ENCODE measurements around the gene ELMO1.

ELMO1 gene

GRCh38 chr7:37265876-37266275, 182.8 kb downstream of the ELMO1 start:
- no peak overlapping the region for H3K27ac ChIP-seq (ENCODE audit: insufficient read depth, low read length, poor library complexity, severe bottlenecking)
- no peak overlapping the region for H3K4me3 ChIP-seq (ENCODE audit: insufficient read depth, low read depth, low read length, poor library complexity, severe bottlenecking)
- H3K27me3 ChIP-seq (replicated peaks; ENCODE audit: control insufficient read depth, insufficient read depth, low read length, poor library complexity, severe bottlenecking) = no peaks in the 10 kb centered on the region
- no peak for DNase-seq
- H3K9me3 ChIP-seq (ENCODE audit: control insufficient read depth, low read length) = no peaks in the 10 kb centered on the region
- no peaks in the 10 kb centered on the region for H3K4me1 ChIP-seq (ENCODE audit: control insufficient read depth, insufficient read depth, low read length, poor library complexity, severe bottlenecking)
- peaks cover 3% of the 10 kb centered on the region for H3K36me3 ChIP-seq (ENCODE audit: control insufficient read depth, insufficient read depth, low read length)

DNA sequence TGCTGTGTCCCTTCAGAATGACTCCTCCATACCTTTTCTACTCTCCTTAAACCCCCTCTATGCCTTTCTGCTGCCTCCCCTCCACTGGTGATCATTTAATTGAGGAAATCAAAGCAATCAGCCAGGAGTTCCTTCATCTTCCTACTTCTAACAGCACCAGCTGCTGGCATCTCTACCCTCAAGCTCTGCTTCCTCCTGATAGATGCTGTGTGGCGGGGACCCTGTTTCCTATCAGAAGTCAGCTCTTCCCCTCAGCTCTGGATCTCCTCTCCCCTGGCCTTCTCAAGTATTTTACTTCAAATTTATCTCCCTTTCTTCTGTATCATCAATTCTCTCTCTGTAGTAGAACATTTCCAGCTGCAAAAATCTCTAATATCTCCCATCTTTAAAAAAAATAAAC, 183.7 kb downstream of the ELMO1 start:
- Histone ChIP-seq H3K27ac (ENCODE audit: insufficient read depth, low read length, poor library complexity, severe bottlenecking) (no peak overlapping the region), H3K36me3 (ENCODE audit: control insufficient read depth, insufficient read depth, low read length) (peaks cover 3% of the 10 kb centered on the region), H3K27me3 (replicated peaks; ENCODE audit: control insufficient read depth, insufficient read depth, low read length, poor library complexity, severe bottlenecking) (no peaks in the 10 kb centered on the region), H3K4me3 (ENCODE audit: insufficient read depth, low read depth, low read length, poor library complexity, severe bottlenecking) (no peak overlapping the region), H3K9me3 (ENCODE audit: control insufficient read depth, low read length) (no peaks in the 10 kb centered on the region), H3K4me1 (ENCODE audit: control insufficient read depth, insufficient read depth, low read length, poor library complexity, severe bottlenecking) (no peaks in the 10 kb centered on the region)
- DNase-seq = no peak

- Histone ChIP-seq H3K4me3 (ENCODE audit: insufficient read depth, low read depth, low read length, poor library complexity, severe bottlenecking) (no peak overlapping the region), H3K4me1 (ENCODE audit: control insufficient read depth, insufficient read depth, low read length, poor library complexity, severe bottlenecking) (no peaks in the 10 kb centered on the region), H3K36me3 (ENCODE audit: control insufficient read depth, insufficient read depth, low read length) (peaks cover 10% of the 10 kb centered on the region), H3K27me3 (replicated peaks; ENCODE audit: control insufficient read depth, insufficient read depth, low read length, poor library complexity, severe bottlenecking) (no peaks in the 10 kb centered on the region), H3K27ac (ENCODE audit: insufficient read depth, low read length, poor library complexity, severe bottlenecking) (no peak overlapping the region), H3K9me3 (ENCODE audit: control insufficient read depth, low read length) (no peaks in the 10 kb centered on the region)
- no peak for DNase-seq
Observed at GRCh38 chr7:37262181-37262580, 186.5 kb downstream of the ELMO1 start.

- no peaks in the 10 kb centered on the region for H3K27me3 ChIP-seq (replicated peaks; ENCODE audit: control insufficient read depth, insufficient read depth, low read length, poor library complexity, severe bottlenecking)
- no peak for DNase-seq
- no peak overlapping the region for H3K4me3 ChIP-seq (ENCODE audit: insufficient read depth, low read depth, low read length, poor library complexity, severe bottlenecking)
- no peaks in the 10 kb centered on the region for H3K4me1 ChIP-seq (ENCODE audit: control insufficient read depth, insufficient read depth, low read length, poor library complexity, severe bottlenecking)
- no peaks in the 10 kb centered on the region for H3K9me3 ChIP-seq (ENCODE audit: control insufficient read depth, low read length)
- H3K36me3 ChIP-seq (ENCODE audit: control insufficient read depth, insufficient read depth, low read length) = peaks cover 25% of the 10 kb centered on the region
- no peak overlapping the region for H3K27ac ChIP-seq (ENCODE audit: insufficient read depth, low read length, poor library complexity, severe bottlenecking)
Observed at GRCh38 chr7:37259319-37259821, 189.3 kb downstream of the ELMO1 start.

DNA sequence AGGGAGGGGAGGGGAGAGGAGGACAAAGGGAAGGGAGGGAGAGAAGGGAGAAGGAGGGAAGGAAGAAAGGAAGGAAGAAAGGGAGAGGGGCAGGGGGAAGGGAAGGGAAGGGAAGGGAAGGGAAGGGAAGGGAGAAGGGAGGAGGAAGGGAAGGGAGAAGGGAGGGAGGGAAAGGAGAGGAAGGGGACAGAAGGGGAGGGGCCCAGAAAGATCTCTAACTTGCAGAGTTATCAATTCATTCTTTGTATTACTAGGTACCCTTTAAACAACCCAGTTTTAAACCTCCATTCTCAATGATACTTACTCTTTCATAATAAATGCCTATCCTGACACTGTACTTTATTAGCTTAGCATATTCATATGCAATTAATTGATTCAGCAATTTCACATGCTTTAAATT, 192.0 kb downstream of the ELMO1 start:
- no peak for DNase-seq
- Histone ChIP-seq H3K9me3 (ENCODE audit: control insufficient read depth, low read length) (no peaks in the 10 kb centered on the region), H3K27ac (ENCODE audit: insufficient read depth, low read length, poor library complexity, severe bottlenecking) (no peak overlapping the region), H3K4me3 (ENCODE audit: insufficient read depth, low read depth, low read length, poor library complexity, severe bottlenecking) (no peak overlapping the region), H3K27me3 (replicated peaks; ENCODE audit: control insufficient read depth, insufficient read depth, low read length, poor library complexity, severe bottlenecking) (no peaks in the 10 kb centered on the region), H3K4me1 (ENCODE audit: control insufficient read depth, insufficient read depth, low read length, poor library complexity, severe bottlenecking) (no peaks in the 10 kb centered on the region), H3K36me3 (ENCODE audit: control insufficient read depth, insufficient read depth, low read length) (peaks cover 25% of the 10 kb centered on the region)

GRCh38 chr7:37255327-37255944, 193.2 kb downstream of the ELMO1 start:
- H3K36me3 ChIP-seq (ENCODE audit: control insufficient read depth, insufficient read depth, low read length) = peaks cover 25% of the 10 kb centered on the region
- DNase-seq = no peak
- H3K27ac ChIP-seq (ENCODE audit: insufficient read depth, low read length, poor library complexity, severe bottlenecking) = no peak overlapping the region
- no peaks in the 10 kb centered on the region for H3K4me1 ChIP-seq (ENCODE audit: control insufficient read depth, insufficient read depth, low read length, poor library complexity, severe bottlenecking)
- H3K9me3 ChIP-seq (ENCODE audit: control insufficient read depth, low read length) = no peaks in the 10 kb centered on the region
- no peak overlapping the region for H3K4me3 ChIP-seq (ENCODE audit: insufficient read depth, low read depth, low read length, poor library complexity, severe bottlenecking)
- no peaks in the 10 kb centered on the region for H3K27me3 ChIP-seq (replicated peaks; ENCODE audit: control insufficient read depth, insufficient read depth, low read length, poor library complexity, severe bottlenecking)

GRCh38 chr7:37251222-37251621, 197.4 kb downstream of the ELMO1 start:
- Histone ChIP-seq H3K4me1 (ENCODE audit: control insufficient read depth, insufficient read depth, low read length, poor library complexity, severe bottlenecking) (no peaks in the 10 kb centered on the region), H3K36me3 (ENCODE audit: control insufficient read depth, insufficient read depth, low read length) (peaks cover 11% of the 10 kb centered on the region), H3K27me3 (replicated peaks; ENCODE audit: control insufficient read depth, insufficient read depth, low read length, poor library complexity, severe bottlenecking) (no peaks in the 10 kb centered on the region), H3K9me3 (ENCODE audit: control insufficient read depth, low read length) (no peaks in the 10 kb centered on the region), H3K4me3 (ENCODE audit: insufficient read depth, low read depth, low read length, poor library complexity, severe bottlenecking) (no peak overlapping the region), H3K27ac (ENCODE audit: insufficient read depth, low read length, poor library complexity, severe bottlenecking) (no peak overlapping the region)
- DNase-seq = no peak

GRCh38 chr7:37249240-37249639, 199.4 kb downstream of the ELMO1 start:
- Histone ChIP-seq H3K4me1 (ENCODE audit: control insufficient read depth, insufficient read depth, low read length, poor library complexity, severe bottlenecking) (no peaks in the 10 kb centered on the region), H3K4me3 (ENCODE audit: insufficient read depth, low read depth, low read length, poor library complexity, severe bottlenecking) (no peak overlapping the region), H3K27ac (ENCODE audit: insufficient read depth, low read length, poor library complexity, severe bottlenecking) (no peak overlapping the region), H3K36me3 (ENCODE audit: control insufficient read depth, insufficient read depth, low read length) (no peaks in the 10 kb centered on the region), H3K9me3 (ENCODE audit: control insufficient read depth, low read length) (no peaks in the 10 kb centered on the region), H3K27me3 (replicated peaks; ENCODE audit: control insufficient read depth, insufficient read depth, low read length, poor library complexity, severe bottlenecking) (no peaks in the 10 kb centered on the region)
- no peak for DNase-seq

- H3K4me1 ChIP-seq (ENCODE audit: control insufficient read depth, insufficient read depth, low read length, poor library complexity, severe bottlenecking) = no peaks in the 10 kb centered on the region
- H3K4me3 ChIP-seq (ENCODE audit: insufficient read depth, low read depth, low read length, poor library complexity, severe bottlenecking) = no peak overlapping the region
- no peaks in the 10 kb centered on the region for H3K9me3 ChIP-seq (ENCODE audit: control insufficient read depth, low read length)
- H3K27me3 ChIP-seq (replicated peaks; ENCODE audit: control insufficient read depth, insufficient read depth, low read length, poor library complexity, severe bottlenecking) = no peaks in the 10 kb centered on the region
- H3K27ac ChIP-seq (ENCODE audit: insufficient read depth, low read length, poor library complexity, severe bottlenecking) = no peak overlapping the region
- no peak for DNase-seq
- no peaks in the 10 kb centered on the region for H3K36me3 ChIP-seq (ENCODE audit: control insufficient read depth, insufficient read depth, low read length)
Observed at GRCh38 chr7:37248396-37248861, 200.2 kb downstream of the ELMO1 start.

- no peaks in the 10 kb centered on the region for H3K27me3 ChIP-seq (replicated peaks; ENCODE audit: control insufficient read depth, insufficient read depth, low read length, poor library complexity, severe bottlenecking)
- no peak for DNase-seq
Observed at GRCh38 chr7:37247861-37248260, 200.8 kb downstream of the ELMO1 start.

More at GRCh38 chr7:37247861-37248260, 200.8 kb downstream of the ELMO1 start:
- H3K27ac ChIP-seq (ENCODE audit: insufficient read depth, low read length, poor library complexity, severe bottlenecking) = no peak overlapping the region
- no peaks in the 10 kb centered on the region for H3K4me1 ChIP-seq (ENCODE audit: control insufficient read depth, insufficient read depth, low read length, poor library complexity, severe bottlenecking)
- H3K36me3 ChIP-seq (ENCODE audit: control insufficient read depth, insufficient read depth, low read length) = no peaks in the 10 kb centered on the region
- H3K4me3 ChIP-seq (ENCODE audit: insufficient read depth, low read depth, low read length, poor library complexity, severe bottlenecking) = no peak overlapping the region
- H3K9me3 ChIP-seq (ENCODE audit: control insufficient read depth, low read length) = no peaks in the 10 kb centered on the region

Data from effector memory CD4-positive, alpha-beta T cell (primary cell).